Measurements from ENCODE around the gene ZFAND3.

The ZFAND3 gene

DNA sequence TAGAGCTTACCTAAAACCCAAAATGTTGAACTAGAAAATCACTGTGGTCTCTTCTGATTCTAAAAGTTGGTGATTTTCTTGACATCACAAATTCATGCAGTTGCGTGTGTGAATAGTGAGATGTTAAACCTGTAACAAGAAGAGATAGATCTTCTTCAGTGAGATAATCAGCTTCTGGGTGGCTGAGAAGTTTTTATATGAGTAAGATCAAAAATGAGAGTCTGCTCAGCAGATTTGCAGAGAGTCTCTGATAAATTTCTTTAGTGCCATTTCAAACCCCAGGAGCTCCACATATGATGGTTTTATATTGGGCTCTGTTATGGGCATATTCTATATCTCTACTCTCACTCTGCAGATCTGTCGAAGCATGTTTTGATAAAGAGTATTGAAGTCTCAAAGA is 185.4 kb downstream of the ZFAND3 start:
- DNase-seq (ENCODE audit: low read depth), result no peak

DNA sequence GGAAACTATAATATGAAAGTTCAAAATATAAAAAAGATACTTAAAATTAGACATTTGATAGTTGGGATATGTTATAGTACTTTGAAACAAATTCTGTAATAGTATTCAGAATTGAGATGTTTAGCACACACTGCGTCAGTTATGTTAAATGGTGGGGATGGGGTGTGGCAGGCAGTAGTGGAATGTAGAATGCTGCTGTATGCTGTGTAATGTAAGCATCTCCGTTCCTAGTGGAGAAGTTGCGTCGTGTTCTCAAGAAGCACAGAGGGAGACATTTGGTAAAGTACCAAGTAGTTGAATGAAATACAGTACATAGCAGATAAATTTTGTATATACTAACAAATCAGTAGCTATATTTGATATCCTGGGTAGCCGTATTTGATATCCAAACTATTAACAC is 192.4 kb downstream of the ZFAND3 start:
- no peak for DNase-seq (ENCODE audit: low read depth)

DNA sequence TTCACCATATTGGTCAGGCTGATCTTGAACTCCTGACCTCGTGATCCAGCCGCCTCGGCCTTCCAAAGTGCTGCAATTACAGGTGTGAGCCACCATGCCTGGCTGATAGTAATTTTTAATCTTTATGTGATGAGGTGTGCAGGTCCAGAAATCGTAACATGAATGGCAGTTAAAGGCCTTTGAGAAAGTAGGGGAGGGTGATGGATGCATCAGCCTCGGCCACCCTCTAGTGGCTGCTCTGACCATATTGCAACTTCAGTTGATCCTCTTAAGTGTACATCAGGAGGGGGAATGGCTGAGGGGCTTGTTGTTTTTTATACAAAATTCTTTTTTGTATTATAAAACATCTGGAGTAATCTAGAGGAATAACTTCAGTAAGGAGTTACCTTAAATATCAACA is 193.0 kb downstream of the ZFAND3 start:
- peak; percentile 73 for DNase-seq (ENCODE audit: low read depth)

DNA sequence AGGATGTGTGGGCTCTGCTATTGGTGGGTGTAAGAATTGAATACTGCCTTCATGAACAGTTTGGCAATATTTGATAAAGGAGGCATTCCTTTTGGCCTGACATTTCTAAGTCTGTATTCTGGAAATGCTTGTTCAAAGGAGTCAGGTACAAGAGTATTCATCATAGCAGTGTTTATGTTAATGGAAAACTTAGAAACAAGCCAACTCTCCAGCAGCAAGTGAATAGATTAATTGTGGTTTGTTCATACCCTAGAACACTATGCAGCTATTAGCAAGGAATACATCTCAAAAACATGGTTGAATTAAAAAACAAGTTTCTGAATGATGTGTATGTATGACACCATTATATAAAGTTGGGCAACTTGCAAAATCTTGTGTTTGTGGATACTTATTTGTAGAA is 195.8 kb downstream of the ZFAND3 start:
- DNase-seq (ENCODE audit: low read depth), result no peak

DNA sequence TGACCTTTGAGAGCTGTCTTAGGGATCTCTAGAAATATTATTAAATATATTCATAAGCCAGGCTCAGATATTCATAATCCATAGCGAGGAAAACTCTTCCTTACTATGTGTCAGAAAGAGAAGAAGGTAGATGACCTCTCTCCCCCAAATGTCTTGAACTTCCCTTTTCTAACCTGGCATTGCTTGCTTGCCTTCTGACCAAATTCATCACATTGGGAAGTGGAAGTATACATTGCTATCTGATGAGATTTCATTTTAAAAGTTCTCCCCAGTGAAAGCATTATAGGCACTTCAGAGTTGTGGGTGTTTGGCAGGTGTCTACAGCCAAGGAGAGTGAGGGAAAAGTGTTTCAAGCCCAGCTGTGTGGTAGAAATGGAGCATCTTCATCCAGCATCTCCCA is 197.3 kb downstream of the ZFAND3 start:
- no peak for DNase-seq (ENCODE audit: low read depth)

DNA sequence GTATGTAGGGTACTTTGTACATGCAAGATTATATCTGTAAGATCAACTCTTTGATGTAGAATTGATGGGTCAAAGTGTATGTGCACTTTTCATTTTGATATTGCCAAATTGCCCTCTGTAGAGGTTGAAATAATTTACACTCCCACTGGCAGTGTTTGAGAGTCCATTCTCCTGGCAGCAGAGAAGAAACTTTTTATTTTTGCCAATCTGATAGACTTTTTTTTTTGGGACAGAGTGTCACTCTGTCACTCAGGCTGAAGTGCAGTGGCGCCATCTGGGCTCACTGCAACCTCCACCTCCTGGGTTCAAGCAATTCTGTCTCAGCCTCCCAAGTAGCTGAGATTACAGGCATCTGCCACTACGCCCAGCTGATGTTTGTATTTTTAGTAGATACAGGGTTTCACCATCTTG is 199.2 kb downstream of the ZFAND3 start:
- no peak for DNase-seq (ENCODE audit: low read depth)

DNA sequence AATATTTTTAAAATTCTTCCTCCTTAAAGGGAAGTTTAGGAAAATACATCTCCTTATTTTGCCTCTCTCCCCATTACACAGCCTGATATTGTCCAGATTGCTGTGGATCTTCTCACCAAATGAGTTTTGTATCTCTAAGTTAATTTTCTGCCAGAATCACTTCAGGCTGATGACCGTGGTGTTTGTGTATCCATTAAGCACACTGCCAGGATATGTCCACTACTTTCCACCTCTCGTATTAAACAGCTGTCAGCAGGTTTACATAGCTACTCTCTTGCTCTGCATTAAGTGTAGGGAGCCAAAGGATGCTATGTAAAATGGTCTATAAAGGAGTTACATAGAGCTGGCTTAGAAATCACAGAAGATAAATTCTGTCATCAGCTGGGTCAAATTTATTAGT is 201.1 kb downstream of the ZFAND3 start:
- DNase-seq (ENCODE audit: low read depth), result no peak

DNA sequence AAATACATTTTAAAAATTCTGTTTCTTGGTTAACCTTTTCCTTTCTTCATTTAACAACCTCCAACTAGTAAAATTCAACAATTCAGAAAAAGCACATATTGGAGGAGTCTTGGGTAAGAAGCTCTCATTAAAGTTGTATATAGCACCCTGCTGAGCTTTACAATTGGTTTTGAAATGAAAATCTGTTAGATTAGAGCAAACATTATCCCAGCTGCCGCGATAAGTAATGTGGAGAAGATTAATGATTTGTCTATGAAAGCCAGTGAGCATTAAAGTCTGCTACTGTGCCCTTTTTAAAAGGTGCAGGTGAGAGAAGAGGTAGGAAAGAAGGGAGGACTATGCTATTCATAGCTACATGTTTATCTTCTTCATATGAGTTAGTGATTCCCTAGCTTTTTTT is 201.5 kb downstream of the ZFAND3 start:
- DNase-seq (ENCODE audit: low read depth), result no peak

DNA sequence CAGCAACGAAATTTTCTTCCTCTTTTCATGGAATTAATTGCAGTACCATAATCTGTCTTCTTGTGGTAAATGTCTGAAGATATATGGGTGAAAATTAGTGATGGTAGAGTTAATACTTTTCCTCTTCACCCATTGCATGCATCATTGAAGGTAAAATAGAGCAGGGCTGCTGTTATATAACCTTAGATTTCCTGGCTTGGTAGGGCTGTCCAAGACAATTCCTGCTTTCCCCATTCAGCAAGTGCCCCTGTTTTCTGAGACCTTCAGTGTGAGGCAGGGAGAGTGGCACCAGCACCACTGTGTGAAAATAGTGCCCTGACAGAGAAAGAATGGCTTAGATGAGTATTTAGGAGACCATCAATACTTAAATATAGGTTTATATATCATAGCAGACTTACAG is 202.0 kb downstream of the ZFAND3 start:
- no peak for DNase-seq (ENCODE audit: low read depth)

DNA sequence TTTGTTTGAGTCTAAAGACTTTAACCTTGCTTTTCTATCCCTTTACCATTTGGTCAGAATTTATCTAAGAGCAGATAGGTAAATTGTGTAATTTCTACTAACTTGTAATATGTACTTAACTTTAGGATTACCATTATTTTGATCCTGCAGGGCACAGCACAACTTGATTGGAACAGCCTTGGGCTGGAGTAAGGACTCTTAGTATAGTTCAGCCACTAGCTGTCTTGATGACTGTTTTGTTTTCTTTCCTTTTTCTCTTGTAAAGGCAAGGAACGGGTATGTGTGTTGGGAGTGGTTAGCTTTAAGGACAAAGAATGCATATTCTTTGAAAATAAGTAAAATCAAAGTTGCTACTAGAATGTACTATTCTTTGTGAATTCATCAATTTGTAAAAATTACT is 203.2 kb downstream of the ZFAND3 start:
- DNase-seq (ENCODE audit: low read depth), result no peak

DNA sequence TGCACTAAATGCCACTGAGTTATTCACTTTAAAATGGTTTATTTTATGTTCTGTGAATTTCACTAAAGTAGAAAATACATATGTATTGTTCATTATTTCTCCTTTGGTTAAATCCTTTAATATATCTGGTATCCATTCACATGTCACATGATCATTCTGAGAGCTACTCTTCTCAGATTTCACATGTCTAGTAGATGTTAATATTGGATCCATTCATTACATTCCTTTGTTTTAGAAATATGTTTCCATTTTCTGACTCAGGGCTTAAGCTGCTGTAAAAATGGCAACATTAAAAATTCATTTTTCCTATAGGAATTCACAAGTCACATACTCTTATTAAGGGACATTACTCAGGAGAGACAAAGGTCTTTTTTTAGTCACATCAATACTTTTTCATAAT is 205.4 kb downstream of the ZFAND3 start:
- DNase-seq (ENCODE audit: low read depth), result no peak

DNA sequence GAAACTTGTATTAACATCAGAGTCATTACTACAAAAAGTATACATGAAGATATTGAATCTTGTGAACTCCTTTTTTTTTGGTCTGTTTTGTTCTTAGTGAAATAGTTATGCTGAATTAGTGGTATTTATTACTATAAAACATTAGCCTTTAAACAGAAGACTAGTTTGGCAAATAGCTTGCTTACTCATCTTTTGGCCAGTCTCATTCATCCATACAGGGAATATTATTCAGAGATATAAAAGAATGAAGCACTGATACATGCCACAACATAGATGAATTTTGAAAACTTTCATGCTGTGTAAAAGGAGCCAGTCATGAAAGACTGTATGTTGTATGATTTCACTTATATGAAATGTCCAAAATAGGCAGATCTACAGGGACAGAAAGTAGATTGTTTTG is 205.9 kb downstream of the ZFAND3 start:
- no peak for DNase-seq (ENCODE audit: low read depth)

DNA sequence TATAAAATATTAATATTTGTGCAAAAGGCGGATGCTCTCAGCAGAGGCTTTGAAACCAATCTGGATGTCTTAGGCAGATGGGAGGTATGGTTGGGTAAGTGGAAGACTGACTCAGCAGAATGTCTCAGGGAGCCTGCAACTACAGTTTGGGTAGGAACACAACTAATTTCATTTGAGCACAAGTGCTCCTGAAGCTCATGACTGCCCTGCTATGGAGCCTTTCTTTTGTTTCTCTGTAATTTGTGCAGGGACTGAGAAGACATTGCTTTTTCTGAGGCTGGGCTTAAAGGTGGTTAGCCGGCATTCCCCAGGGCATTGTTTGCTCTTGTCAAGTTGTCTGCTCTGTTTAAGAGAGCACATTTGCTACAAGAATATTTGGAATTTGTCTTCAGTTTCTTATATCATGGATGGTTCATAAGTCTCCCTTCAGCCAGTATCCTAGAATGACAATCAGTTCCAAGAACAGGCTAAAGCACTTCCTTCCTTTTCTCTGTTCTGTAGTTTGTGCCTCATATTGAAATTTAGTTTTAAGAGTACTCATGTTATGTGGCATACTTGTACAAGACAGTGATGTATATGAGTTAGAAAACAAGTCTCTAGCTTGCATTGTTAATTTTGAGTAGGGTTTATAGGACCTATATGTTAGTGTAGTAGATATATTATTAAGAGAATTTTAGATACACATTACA is 208.3 kb downstream of the ZFAND3 start:
- no peak for DNase-seq (ENCODE audit: low read depth)

DNA sequence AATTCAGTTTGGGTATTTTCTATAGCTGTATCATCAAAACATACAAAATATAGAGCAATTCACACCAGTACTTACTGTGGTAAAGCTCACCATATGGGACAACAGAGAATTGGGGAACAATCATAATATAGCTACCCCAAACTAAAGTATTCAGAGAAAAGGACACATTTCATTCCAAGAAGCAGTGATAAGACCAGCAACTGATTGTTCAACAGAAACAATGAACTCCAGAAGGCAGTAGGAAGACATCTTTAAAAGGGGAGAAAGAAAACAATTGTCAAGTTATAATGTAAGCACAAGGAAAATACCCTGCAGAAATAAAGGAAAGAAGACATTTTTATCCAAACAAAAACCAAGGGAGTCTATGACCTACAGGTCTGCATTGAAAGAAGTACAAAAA is 210.9 kb downstream of the ZFAND3 start:
- DNase-seq (ENCODE audit: low read depth), result no peak

DNA sequence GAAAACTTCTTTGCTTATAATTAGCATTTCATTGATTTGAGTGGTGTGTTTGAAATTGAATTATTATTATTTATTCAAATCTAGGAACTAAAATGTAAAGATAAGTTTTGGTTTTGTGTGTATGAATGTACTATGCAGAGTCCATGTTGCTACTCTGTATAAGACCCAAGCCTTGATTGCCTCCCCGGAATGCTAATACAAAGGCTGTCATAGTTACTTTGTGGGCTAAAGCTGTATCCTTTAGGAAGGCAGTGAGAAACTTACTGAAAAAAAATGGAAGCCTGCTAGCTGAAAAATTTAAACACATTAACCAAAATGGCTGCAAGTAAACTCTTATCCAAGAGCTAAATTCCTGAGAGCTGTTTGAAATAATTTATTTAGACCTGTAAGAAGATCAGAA is 213.3 kb downstream of the ZFAND3 start:
- no peak for DNase-seq (ENCODE audit: low read depth)

DNA sequence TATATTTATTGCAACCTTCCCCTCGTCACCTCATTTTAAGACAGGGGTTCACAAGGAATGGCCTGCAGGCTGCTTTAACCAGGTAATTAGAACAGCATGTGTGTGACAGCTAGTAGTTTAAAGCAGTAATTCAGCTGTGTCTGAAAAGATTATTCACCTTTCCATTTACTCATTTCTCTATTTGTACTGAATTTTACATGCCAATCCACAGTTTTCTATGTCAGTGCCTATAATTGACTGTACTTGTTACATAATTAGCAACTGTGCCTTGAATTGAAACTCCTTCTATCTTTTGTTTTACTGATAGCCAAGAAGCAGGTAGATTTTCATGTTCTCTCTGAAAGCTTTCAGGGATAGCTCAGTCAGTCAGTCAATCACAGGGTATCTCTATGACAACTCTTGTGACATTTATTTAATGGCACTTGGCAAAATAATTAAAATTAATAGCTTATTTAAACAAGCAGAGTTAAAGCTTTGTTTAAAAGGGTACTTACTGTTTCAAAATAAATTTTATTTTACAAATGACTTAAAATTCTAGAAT is 214.0 kb downstream of the ZFAND3 start:
- DNase-seq (ENCODE audit: low read depth), result no peak

DNA sequence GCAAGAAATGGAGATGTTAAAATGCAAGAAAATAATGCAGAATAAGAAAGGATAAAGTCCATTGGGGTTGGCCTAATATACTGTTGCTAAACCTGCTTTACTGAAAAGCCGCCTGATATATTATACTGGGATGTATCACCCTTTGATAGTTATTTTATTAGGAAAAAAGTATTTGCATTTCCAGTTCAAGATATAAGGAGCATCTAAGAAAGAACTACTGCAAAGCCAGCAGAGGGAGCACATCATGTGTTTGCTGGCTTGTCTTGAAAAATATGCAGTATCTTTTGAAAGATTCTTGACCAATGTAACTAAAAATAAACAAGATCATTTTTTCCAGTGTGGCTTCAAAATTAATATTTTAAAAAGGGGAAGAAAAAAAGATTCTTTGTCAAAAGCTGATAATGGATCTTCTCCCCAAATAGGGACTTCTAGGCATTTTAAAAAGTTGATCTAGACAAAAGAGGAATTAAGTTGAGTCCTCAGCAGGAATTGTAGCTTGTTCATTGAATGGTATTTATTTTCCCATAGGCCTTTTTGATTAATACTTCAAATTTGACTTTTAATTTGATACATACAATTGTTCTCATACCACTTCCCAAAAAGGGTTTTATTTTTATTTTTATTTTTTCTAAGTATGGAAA is 214.9 kb downstream of the ZFAND3 start:
- DNase-seq (ENCODE audit: low read depth), result peak; percentile 58

DNA sequence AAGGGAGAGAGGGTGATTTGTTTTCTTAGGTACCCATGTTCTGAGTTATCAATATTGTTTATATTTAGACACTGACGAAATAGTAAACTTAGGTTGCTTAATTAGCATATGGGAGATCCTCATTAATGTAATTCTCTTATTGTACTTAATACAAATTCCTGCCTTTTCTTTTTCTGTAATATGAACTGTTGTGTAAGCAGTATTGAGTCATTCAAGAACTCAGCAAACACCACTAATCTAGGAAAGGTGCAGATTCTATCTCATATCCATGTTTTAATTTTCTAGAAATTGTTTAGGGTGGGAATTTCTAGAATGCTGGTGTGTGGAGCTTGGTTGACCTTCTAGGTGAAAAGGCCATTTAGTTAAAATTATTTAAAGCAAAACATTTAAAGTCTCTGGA is 216.0 kb downstream of the ZFAND3 start:
- DNase-seq (ENCODE audit: low read depth), result no peak

DNA sequence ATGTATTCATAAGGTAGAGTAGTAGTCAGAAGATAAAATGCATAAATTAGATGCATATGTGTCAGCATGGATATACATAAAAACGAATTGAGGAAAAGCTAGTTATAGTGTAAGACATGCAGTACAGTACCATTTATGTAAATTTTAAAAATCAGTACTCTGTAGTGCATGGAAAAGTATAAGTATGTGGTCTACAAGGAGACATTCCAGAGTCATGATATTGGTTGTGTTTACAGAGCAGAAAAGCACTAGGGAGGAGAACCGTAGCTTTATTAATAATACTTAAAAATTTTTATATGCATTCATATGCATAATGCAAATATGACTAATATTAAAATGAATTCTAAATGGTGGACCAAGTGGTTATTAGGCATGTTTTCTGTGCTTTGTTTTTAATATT is 220.0 kb downstream of the ZFAND3 start:
- peak; percentile 56 for DNase-seq (ENCODE audit: low read depth)

DNA sequence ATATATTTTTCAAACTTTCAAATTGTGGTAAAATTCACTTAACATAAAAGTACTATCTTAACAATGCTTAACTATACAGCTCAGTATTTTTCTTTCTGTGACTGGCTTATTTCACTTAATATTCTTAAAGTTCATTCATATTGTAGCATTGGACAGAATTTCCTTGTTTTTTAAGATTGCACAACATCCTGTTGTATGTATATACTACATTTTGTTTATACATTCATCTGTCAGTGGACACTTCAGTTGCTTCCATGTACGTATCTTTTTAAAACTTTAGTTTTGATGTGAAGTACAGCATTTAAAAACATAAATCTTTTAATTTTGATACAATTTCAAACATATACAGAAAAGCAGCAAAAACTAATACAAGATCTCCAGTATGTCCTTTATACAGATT is 220.7 kb downstream of the ZFAND3 start:
- peak; percentile 17 for DNase-seq (ENCODE audit: low read depth)

DNA sequence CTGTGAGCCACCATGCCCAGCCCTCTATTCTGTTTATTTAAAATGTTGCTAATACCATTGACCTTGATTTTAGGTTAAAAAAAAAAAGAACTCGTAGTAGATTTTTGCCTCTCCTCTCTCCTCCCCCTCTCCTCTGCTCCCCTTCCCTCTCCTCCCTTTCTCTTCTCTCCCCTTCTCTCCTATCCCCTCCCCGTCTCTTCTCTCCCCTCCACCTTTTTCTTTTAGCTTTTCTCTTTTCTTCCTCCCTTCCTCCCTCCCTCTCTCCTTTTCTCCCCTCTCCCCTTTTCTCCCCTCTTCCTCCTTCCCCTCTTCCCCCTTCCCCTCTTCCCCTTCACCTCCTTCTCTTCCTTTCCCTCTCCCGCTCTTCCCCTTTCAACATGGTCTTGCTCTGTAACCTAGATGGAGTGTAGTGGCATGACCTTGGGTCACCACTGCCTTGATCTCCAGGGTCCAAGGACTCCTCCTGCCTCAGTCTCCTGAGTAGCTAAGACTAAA is 223.8 kb downstream of the ZFAND3 start:
- DNase-seq (ENCODE audit: low read depth), result no peak

DNA sequence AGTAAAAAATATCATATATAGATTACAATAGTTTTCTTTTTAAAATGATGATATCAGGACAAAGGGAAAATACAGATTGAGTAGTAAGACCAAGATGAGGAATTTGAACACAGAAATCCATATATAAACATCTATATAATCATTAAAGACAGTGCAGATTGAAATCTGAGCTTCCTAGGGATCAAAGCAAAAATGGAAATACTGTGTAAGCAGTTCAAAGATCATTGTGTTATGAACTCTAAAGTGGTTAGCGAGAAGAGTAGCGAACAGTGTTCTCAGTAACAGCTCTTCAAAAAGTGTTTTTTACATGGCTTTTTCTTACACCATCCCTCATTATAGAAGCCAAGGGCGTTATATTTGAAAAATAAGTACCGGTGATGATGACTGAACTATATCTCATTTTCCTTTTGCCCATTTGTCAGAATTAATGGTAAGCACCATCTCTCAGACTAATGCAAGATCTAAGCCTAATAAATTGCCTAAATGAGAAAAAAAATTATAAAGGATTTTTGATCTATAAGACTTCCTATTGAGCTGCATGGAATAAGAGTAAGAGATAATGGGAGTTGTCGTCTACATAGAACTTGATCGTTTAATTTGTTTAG is 226.3 kb downstream of the ZFAND3 start:
- no peak for DNase-seq (ENCODE audit: low read depth)

DNA sequence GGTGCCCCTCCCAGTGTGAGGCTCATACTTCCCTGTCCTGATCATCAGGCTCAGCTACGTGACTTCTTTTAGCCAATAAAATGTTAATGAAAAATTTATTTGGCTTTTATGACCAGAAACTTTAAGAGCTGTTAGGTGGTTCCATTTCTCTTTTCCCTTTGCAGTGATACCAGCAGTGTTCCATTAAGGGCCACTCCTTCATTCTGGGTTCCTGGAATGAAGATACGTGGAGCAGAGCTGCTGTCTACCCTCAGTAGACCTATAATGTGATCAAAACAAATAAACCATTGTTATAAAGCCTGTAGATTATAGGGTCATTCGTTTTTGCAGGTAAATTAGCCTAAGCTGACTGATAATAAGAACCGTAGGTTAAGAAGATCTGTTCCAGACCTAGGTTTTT is 228.0 kb downstream of the ZFAND3 start:
- no peak for DNase-seq (ENCODE audit: low read depth)
